Activated T-helper 2 cell treated with anti-CD3 and anti-CD28 coated beads, Interferon-gamma antibody, Interleukin-2, Interleukin-4, amounts not matched to agents 10 μg/mL and 5 μg/mL and 100 μg/mL, durations not matched to agents 14 hours and 24 hours and 36 hours (primary cell): ENCODE data around the gene UGT1A6. TPM values are rescaled to one million over a fixed set of nuclear protein-coding genes. Genes with fewer than 3 reads are reported as not detected.

Experiments used
- DNase-seq: peaks from one replicate; pipeline ENCODE4 v3.0.0; 2021; ENCODE audit warnings: low spot score
- H3K27ac Mint-ChIP-seq: one replicate; pipeline ENCODE4 v1.8.0; 2021; ENCODE audit warnings: mixed read lengths
- H3K27me3 Mint-ChIP-seq: one replicate; pipeline ENCODE4 v1.8.0; 2021; ENCODE audit warnings: low read depth, mixed read lengths
- H3K36me3 Mint-ChIP-seq: one replicate; pipeline ENCODE4 v1.8.0; 2021; ENCODE audit warnings: low read depth, mixed read lengths
- H3K4me1 Mint-ChIP-seq: one replicate; pipeline ENCODE4 v1.8.0; 2021; ENCODE audit warnings: low read depth, mixed read lengths
- H3K4me3 Mint-ChIP-seq: one replicate; pipeline ENCODE4 v1.8.0; 2021; ENCODE audit warnings: low read depth, mild to moderate bottlenecking, moderate library complexity, mixed read lengths
- H3K9me3 Mint-ChIP-seq: one replicate; pipeline ENCODE4 v1.8.0; 2021; ENCODE audit warnings: mixed read lengths
- intact Hi-C: fragments of 100-400 bp; cut with micrococcal nuclease; formaldehyde crosslinking; loops from one replicate; pipeline ENCODE4 v1.15.1; 2023
- total RNA-seq: library from RNA; stranded (reverse); gene quantifications from 2 replicates; pipeline ENCODE4 v1.2.3, GENCODE V29; 2022

The UGT1A6 gene
- total RNA-seq, 1 donor from 2014 or later: not detected

- DNase-seq: no peak
- intact Hi-C loops: no loop called here
Measured at GRCh38 chr2:233817995-233818638, 125.4 kb downstream of the UGT1A6 start.

GRCh38 chr2:233818639-233819621 is 126.2 kb downstream of the UGT1A6 start:
- Mint-ChIP-seq H3K4me3 (no peak overlapping the region), H3K36me3 (no peaks in the 10 kb centered on the region), H3K9me3 (no peaks in the 10 kb centered on the region), H3K27me3 (peaks cover 8% of the 10 kb centered on the region), H3K27ac (no peak overlapping the region), H3K4me1 (no peaks in the 10 kb centered on the region)
- intact Hi-C loops: no loop called here
- no peak for DNase-seq

More at GRCh38 chr2:233817995-233818638, 125.4 kb downstream of the UGT1A6 start:
- H3K27ac Mint-ChIP-seq: no peak overlapping the region
- peaks cover 11% of the 10 kb centered on the region for H3K27me3 Mint-ChIP-seq
- H3K36me3 Mint-ChIP-seq: no peaks in the 10 kb centered on the region
- no peaks in the 10 kb centered on the region for H3K4me1 Mint-ChIP-seq
- no peak overlapping the region for H3K4me3 Mint-ChIP-seq
- no peaks in the 10 kb centered on the region for H3K9me3 Mint-ChIP-seq

GRCh38 chr2:233819884-233820773 is 127.4 kb downstream of the UGT1A6 start:
- H3K9me3 Mint-ChIP-seq: no peaks in the 10 kb centered on the region
- intact Hi-C loops: no loop called here
- no peaks in the 10 kb centered on the region for H3K4me1 Mint-ChIP-seq
- H3K27ac Mint-ChIP-seq: no peak overlapping the region
- H3K4me3 Mint-ChIP-seq: no peak overlapping the region
- DNase-seq: no peak
- H3K36me3 Mint-ChIP-seq: no peaks in the 10 kb centered on the region
- H3K27me3 Mint-ChIP-seq: peaks cover 4% of the 10 kb centered on the region

- H3K27me3 Mint-ChIP-seq: peaks cover 4% of the 10 kb centered on the region
- H3K36me3 Mint-ChIP-seq: no peaks in the 10 kb centered on the region
- no peaks in the 10 kb centered on the region for H3K9me3 Mint-ChIP-seq
- intact Hi-C loops: no loop called here
- no peaks in the 10 kb centered on the region for H3K4me1 Mint-ChIP-seq
- no peak for DNase-seq
- H3K27ac Mint-ChIP-seq: no peak overlapping the region
- no peak overlapping the region for H3K4me3 Mint-ChIP-seq
Measured at GRCh38 chr2:233820774-233821105, 128.1 kb downstream of the UGT1A6 start.

GRCh38 chr2:233821196-233821595 is 128.5 kb downstream of the UGT1A6 start:
- H3K4me1 Mint-ChIP-seq: no peaks in the 10 kb centered on the region
- no peaks in the 10 kb centered on the region for H3K9me3 Mint-ChIP-seq

GRCh38 chr2:233821709-233822100 is 129.0 kb downstream of the UGT1A6 start:
- no peak overlapping the region for H3K27ac Mint-ChIP-seq
- no peaks in the 10 kb centered on the region for H3K36me3 Mint-ChIP-seq
- no peak for DNase-seq
- H3K4me3 Mint-ChIP-seq: no peak overlapping the region
- peaks cover 4% of the 10 kb centered on the region for H3K27me3 Mint-ChIP-seq
- H3K9me3 Mint-ChIP-seq: no peaks in the 10 kb centered on the region
- intact Hi-C loops: no loop called here
- no peaks in the 10 kb centered on the region for H3K4me1 Mint-ChIP-seq

More at GRCh38 chr2:233821196-233821595, 128.5 kb downstream of the UGT1A6 start:
- no peak for DNase-seq
- no peaks in the 10 kb centered on the region for H3K36me3 Mint-ChIP-seq
- H3K27me3 Mint-ChIP-seq: peaks cover 4% of the 10 kb centered on the region
- intact Hi-C loops: no loop called here
- H3K27ac Mint-ChIP-seq: no peak overlapping the region
- no peak overlapping the region for H3K4me3 Mint-ChIP-seq

GRCh38 chr2:233822101-233822771 is 129.5 kb downstream of the UGT1A6 start:
- Mint-ChIP-seq H3K4me3 (no peak overlapping the region), H3K27me3 (peaks cover 4% of the 10 kb centered on the region), H3K4me1 (no peaks in the 10 kb centered on the region), H3K9me3 (no peaks in the 10 kb centered on the region), H3K36me3 (no peaks in the 10 kb centered on the region), H3K27ac (no peak overlapping the region)
- intact Hi-C loops: no loop called here
- no peak for DNase-seq

Other genes starting within 250 kb of the UGT1A6 start
- gene USP40, start 126.1 kb upstream of the UGT1A6 start, total RNA-seq: 9.5 and 11.0 TPM in 2 replicates
- not detected in 2 replicates for gene UGT1A8, start 75.3 kb upstream of the UGT1A6 start, total RNA-seq
- gene UGT1A10, start 56.4 kb upstream of the UGT1A6 start, total RNA-seq: not detected in 2 replicates
- not detected in 2 replicates for gene UGT1A9, start 21.0 kb upstream of the UGT1A6 start, total RNA-seq
- gene UGT1A7, start 11.0 kb upstream of the UGT1A6 start, total RNA-seq: not detected in 2 replicates
- gene UGT1A5, start 20.0 kb downstream of the UGT1A6 start, total RNA-seq: not detected in 2 replicates
- not detected in 2 replicates for gene UGT1A4, start 25.8 kb downstream of the UGT1A6 start, total RNA-seq
- gene UGT1A3, start 36.2 kb downstream of the UGT1A6 start, total RNA-seq: not detected in 2 replicates
- gene UGT1A1, start 67.4 kb downstream of the UGT1A6 start, total RNA-seq: not detected in 2 replicates
- gene MROH2A, start 85.4 kb downstream of the UGT1A6 start, total RNA-seq: not detected in 2 replicates
- 50.5 and 52.4 TPM in 2 replicates for gene HJURP, start 161.6 kb downstream of the UGT1A6 start, total RNA-seq
- gene TRPM8, start 224.5 kb downstream of the UGT1A6 start, total RNA-seq: not detected in 2 replicates